Endodermal cell (in vitro differentiated cells): ENCODE results near the gene SLC7A8. TPM values are rescaled to one million over a fixed set of nuclear protein-coding genes. Genes with fewer than 3 reads are reported as not detected.

Source experiments
- DNase-seq: peaks from one replicate; pipeline ENCODE4 v3.0.0-alpha.2; 2017
- H3K27ac ChIP-seq: 2 replicates; pipeline ENCODE4 v1.5.1; 2013; ENCODE audit warnings: mild to moderate bottlenecking, low read depth, low read length, moderate library complexity
- H3K27me3 ChIP-seq: 2 replicates; pipeline ENCODE4 v1.6.1; 2013; ENCODE audit warnings: mild to moderate bottlenecking, low read length, moderate library complexity; ENCODE audit not compliant: insufficient read depth, control insufficient read depth, poor library complexity, severe bottlenecking
- H3K36me3 ChIP-seq: 2 replicates; pipeline ENCODE4 v1.7.0; 2013; ENCODE audit warnings: mild to moderate bottlenecking, low read length, moderate library complexity; ENCODE audit not compliant: control insufficient read depth, insufficient read depth
- H3K4me1 ChIP-seq: one replicate; pipeline ENCODE4 v1.7.0; 2013; ENCODE audit warnings: low read length; ENCODE audit not compliant: control insufficient read depth, insufficient read depth
- H3K4me3 ChIP-seq: 2 replicates; pipeline ENCODE4 v1.5.1; 2013; ENCODE audit warnings: mild to moderate bottlenecking, low read length, moderate library complexity
- H3K9ac ChIP-seq: 2 replicates; pipeline ENCODE4 v1.6.1; 2013; ENCODE audit warnings: mild to moderate bottlenecking, low read length, moderate library complexity; ENCODE audit not compliant: poor library complexity, severe bottlenecking; ENCODE audit errors: extremely low read depth
- H3K9me3 ChIP-seq: 2 replicates; pipeline ENCODE4 v1.6.1; 2013; ENCODE audit warnings: mild to moderate bottlenecking, low read length, moderate library complexity; ENCODE audit not compliant: control insufficient read depth
- H3K27ac Mint-ChIP-seq: 2 replicates; pipeline ENCODE4 v1.8.0; 2020; ENCODE audit warnings: mixed read lengths
- H3K27me3 Mint-ChIP-seq: 2 replicates; pipeline ENCODE4 v1.8.0; 2021; ENCODE audit warnings: mild to moderate bottlenecking, mixed read lengths; ENCODE audit not compliant: insufficient read depth
- H3K36me3 Mint-ChIP-seq: 2 replicates; pipeline ENCODE4 v1.8.0; 2020; ENCODE audit warnings: low read depth, mixed read lengths
- H3K4me1 Mint-ChIP-seq: 2 replicates; pipeline ENCODE4 v1.8.0; 2020; ENCODE audit warnings: mixed read lengths
- H3K4me3 Mint-ChIP-seq: 2 replicates; pipeline ENCODE4 v1.8.0; 2020; ENCODE audit warnings: mild to moderate bottlenecking, moderate library complexity, mixed read lengths
- H3K9me3 Mint-ChIP-seq: 2 replicates; pipeline ENCODE4 v1.8.0; 2020; ENCODE audit warnings: mild to moderate bottlenecking, mixed read lengths
- CTCF ChIP-seq: fragments of 200-600 bp; sonication (generic); conservative IDR thresholded peaks from 2 replicates; pipeline ENCODE4 v1.5.0; 2021; ENCODE audit warnings: antibody characterized with exemption, mild to moderate bottlenecking
- WGBS, 2 experiments: methylation state at CpG; one replicate each; pipeline versions ENCODE4 v1.1.5 to v1.1.7; 2013; ENCODE audit warnings: missing lambda C conversion rate in 2 of 2, mixed read lengths in 1 of 2; ENCODE audit not compliant: insufficient coverage in 1 of 2, insufficient read length in 1 of 2; 5-methylcytosine and 5-hydroxymethylcytosine counted together
- total RNA-seq, 2 donors: library from RNA; stranded (reverse); fragmentation: NEBNext Ultra II Directional in 1 of 2; extraction: Animal tissue kit (Norgen Biotek cat#: 25700) in 1 of 2; gene quantifications; 2 replicates in 1 of 2; 3 replicates in 1 of 2; pipeline ENCODE4 v1.2.1, GENCODE V29; 2021

Gene SLC7A8
- total RNA-seq, 2 donors from 2014 or later = 47.6 to 48.9 TPM

- no peaks in the 10 kb centered on the region for H3K4me1 ChIP-seq
- H3K27ac Mint-ChIP-seq = no peak overlapping the region
- no peak overlapping the region for H3K4me3 ChIP-seq
- no peaks in the 10 kb centered on the region for H3K9me3 Mint-ChIP-seq
- H3K36me3 Mint-ChIP-seq = no peaks in the 10 kb centered on the region
- H3K4me1 Mint-ChIP-seq = peaks cover 8% of the 10 kb centered on the region
- WGBS, 2 experiments = 96% methylated on average over 3 of the region's 3 CpGs
- DNase-seq = no peak
- H3K9ac ChIP-seq = no peak overlapping the region
- no peaks in the 10 kb centered on the region for H3K27me3 Mint-ChIP-seq
- H3K4me3 Mint-ChIP-seq = no peak overlapping the region
- H3K27ac ChIP-seq = no peak overlapping the region
- no peaks in the 10 kb centered on the region for H3K9me3 ChIP-seq
- H3K36me3 ChIP-seq = no peaks in the 10 kb centered on the region
- no peak for TF ChIP-seq CTCF
- no peaks in the 10 kb centered on the region for H3K27me3 ChIP-seq
These were observed 10.0 kb upstream of the SLC7A8 start for GRCh38 chr14:23193432-23193831.

GRCh38 chr14:23187925-23188324 is 4.5 kb upstream of the SLC7A8 start:
- H3K9me3 ChIP-seq = no peaks in the 10 kb centered on the region
- H3K36me3 Mint-ChIP-seq = no peaks in the 10 kb centered on the region
- no peak for DNase-seq
- no peaks in the 10 kb centered on the region for H3K36me3 ChIP-seq
- no peak overlapping the region for H3K4me3 ChIP-seq
- no peak overlapping the region for H3K9ac ChIP-seq
- H3K4me1 Mint-ChIP-seq = peaks cover 2% of the 10 kb centered on the region
- no peak overlapping the region for H3K27ac Mint-ChIP-seq
- no peak for TF ChIP-seq CTCF
- no peaks in the 10 kb centered on the region for H3K4me1 ChIP-seq
- H3K27ac ChIP-seq = no peak overlapping the region
- H3K4me3 Mint-ChIP-seq = no peak overlapping the region
- no peaks in the 10 kb centered on the region for H3K27me3 ChIP-seq
- no peaks in the 10 kb centered on the region for H3K27me3 Mint-ChIP-seq
- WGBS, 2 experiments = 83 to 89% methylated on average over 2 of the region's 2 CpGs
- H3K9me3 Mint-ChIP-seq = no peaks in the 10 kb centered on the region

GRCh38 chr14:23186913-23187654 is 3.6 kb upstream of the SLC7A8 start:
- TF ChIP-seq CTCF = peak; percentile 87
- 65 to 74% methylated on average over 9 to 12 of the region's 12 CpGs for WGBS, 2 experiments
- Mint-ChIP-seq H3K36me3 (no peaks in the 10 kb centered on the region), H3K27me3 (no peaks in the 10 kb centered on the region), H3K4me1 (peaks cover 2% of the 10 kb centered on the region), H3K9me3 (no peaks in the 10 kb centered on the region), H3K4me3 (no peak overlapping the region), H3K27ac (no peak overlapping the region)
- Histone ChIP-seq H3K4me1 (no peaks in the 10 kb centered on the region), H3K27me3 (no peaks in the 10 kb centered on the region), H3K9me3 (no peaks in the 10 kb centered on the region), H3K36me3 (no peaks in the 10 kb centered on the region), H3K4me3 (no peak overlapping the region), H3K27ac (no peak overlapping the region), H3K9ac (no peak overlapping the region)
- DNase-seq = peak; percentile 65
